Pancreas (tissue), 10 donors: ENCODE measurements around the gene KIAA1549. TPM values are rescaled to one million over a fixed set of nuclear protein-coding genes. Genes with fewer than 3 reads are reported as not detected.

Experiments used
- ATAC-seq, 4 donors: fragments of 200-7000 bp; cut with Tn5 transposase; one replicate each; pipeline versions ENCODE4 v1.8.0 to v1.9.1; 2020; ENCODE audit warnings: mild to moderate bottlenecking in 4 of 4, moderate library complexity in 4 of 4
- DNase-seq, 6 donors: peaks; one replicate each; pipeline ENCODE4 v3.0.0-alpha.2; 2020
- FAIRE-seq: peaks from 2 replicates; lab custom pipeline; 2012; peaks lifted over from hg19 to GRCh38; lab: Jason Lieb, UNC
- H3K27ac ChIP-seq, 4 donors: fragments of 200-600 bp; sonication (generic); 1 replicate in 3 of 4; 2 replicates in 1 of 4; pipeline versions ENCODE4 v1.5.0 to v1.8.0; 2020
- H3K27me3 ChIP-seq, 4 donors: fragments of 200-600 bp; one replicate each; pipeline ENCODE4 v1.8.0; 2021
- H3K36me3 ChIP-seq, 3 donors: fragments of 200-600 bp; sonication (generic) in 1 of 3; one replicate each; pipeline versions ENCODE4 v1.5.0 to v1.8.0; 2020 to 2021
- H3K4me1 ChIP-seq, 3 donors: fragments of 200-600 bp; one replicate each; pipeline ENCODE4 v1.8.0; 2021
- H3K4me3 ChIP-seq, 4 donors: fragments of 200-600 bp; sonication (generic) in 2 of 4; one replicate each; pipeline versions ENCODE4 v1.5.0 to v1.8.0; 2020 to 2021
- H3K9me3 ChIP-seq, 4 donors: fragments of 200-600 bp; one replicate each; pipeline ENCODE4 v1.8.0; 2021
- CTCF ChIP-seq, 4 donors: fragments of 200-600 bp; sonication (generic) in 3 of 4; IDR thresholded peaks; one replicate each; pipeline versions ENCODE4 v1.5.0 to v1.8.0; 2021; ENCODE audit warnings: antibody characterized with exemption in 4 of 4
- WGBS, 2 donors: extraction: QIAGEN DNeasy Blood & Tissue Kit; methylation state at CpG; one replicate each; pipeline ENCODE4 v1.1.7; 2013; 5-methylcytosine and 5-hydroxymethylcytosine counted together
- intact Hi-C, 3 donors: fragments of 100-400 bp; cut with DNase I; formaldehyde crosslinking; loops; one replicate each; pipeline versions ENCODE4 v1.11.1 to v1.14.2; 2022
- polyA plus RNA-seq, 2 donors: library from polyadenylated mRNA; stranded (reverse); fragments of 200-250 nt; gene quantifications; one replicate each; pipeline ENCODE4 v1.2.3, GENCODE V29; 2013
- total RNA-seq, 6 donors: library from RNA; stranded (reverse); fragmentation: NEBNext Ultra II Directional in 4 of 6; extraction: Animal tissue kit (Norgen Biotek cat#: 25700) in 4 of 6; gene quantifications; one replicate each; pipeline versions ENCODE4 v1.2.1 to v1.2.4, GENCODE V29; 2021 to 2023
- donor health status: healthy with polysubstance abuse.
- donor health status: DM: no; HTN: no; CAD: no; lungs with moderate emphysema.
- donor health status: DM: no; HTN: no; CAD: no.
- donor health status: control.
- donor health status: control.
- donor health status: Bipolar disorder and iron deficiency.
- donor health status: DM: yes; HTN: yes; CAD: no.
- donor health status: DM: no; HTN: no; CAD: no.
- donor health status: DM: no; HTN: no; CAD: no.
- donor health status: DM: yes; HTN: yes; CAD: no.

The KIAA1549 gene
- total and polyA plus RNA-seq, 8 donors: 1.9 to 8.0 (median 7.0) TPM

- Histone ChIP-seq H3K27me3 (no peaks in the 10 kb centered on the region), H3K9me3 (peaks cover 0 to 4% (median 0%) of the 10 kb centered on the region in 4 donors), H3K4me3 (no peak overlapping the region), H3K4me1 (no peaks in the 10 kb centered on the region), H3K27ac (no peak overlapping the region), H3K36me3 (no peaks in the 10 kb centered on the region)
- intact Hi-C loops: no loop called here
- 86 to 95% methylated on average over 3 of the region's 3 CpGs for WGBS, 2 donors
- DNase-seq (no peak), FAIRE-seq (no peak), ATAC-seq (no peak)
- no peak for TF ChIP-seq CTCF (IDR thresholded peaks at IDR 0.05)
These were observed 18.2 kb upstream of the KIAA1549 start for GRCh38 chr7:138999414-138999813.

GRCh38 chr7:138992052-138992531 lies 10.9 kb upstream of the KIAA1549 start:
- no peak for FAIRE-seq
- WGBS, 2 donors: 81% methylated on average over 8 of the region's 8 CpGs
- ATAC-seq: no peak
- H3K4me1 ChIP-seq: no peaks in the 10 kb centered on the region
- DNase-seq: no peak
- H3K27ac ChIP-seq: no peak overlapping the region
- no peak overlapping the region for H3K4me3 ChIP-seq
- no peaks in the 10 kb centered on the region for H3K27me3 ChIP-seq
- H3K36me3 ChIP-seq: no peaks in the 10 kb centered on the region
- no peaks in the 10 kb centered on the region for H3K9me3 ChIP-seq
- intact Hi-C loops: no loop called here
- no peak for TF ChIP-seq CTCF (IDR thresholded peaks at IDR 0.05)

- 86 to 100% methylated on average over 1 of the region's 1 CpG for WGBS, 2 donors
- no peak for FAIRE-seq
- H3K27ac ChIP-seq: no peak overlapping the region
- intact Hi-C loops: loop anchor here in 2 of 3 donors (10.0 kb wide), 1 partner anchor 103 kb away; no protein-coding TSS in a partner anchor
- TF ChIP-seq CTCF (IDR thresholded peaks at IDR 0.05): no peak
- no peak for DNase-seq
- ATAC-seq: no peak
- no peaks in the 10 kb centered on the region for H3K27me3 ChIP-seq
- no peak overlapping the region for H3K4me3 ChIP-seq
- H3K36me3 ChIP-seq: no peaks in the 10 kb centered on the region
- H3K4me1 ChIP-seq: no peaks in the 10 kb centered on the region
- no peaks in the 10 kb centered on the region for H3K9me3 ChIP-seq
These were observed 6.5 kb upstream of the KIAA1549 start for GRCh38 chr7:138987686-138988085.

- peaks cover 0 to 22% (median 10%) of the 10 kb centered on the region in 3 donors for H3K4me1 ChIP-seq
- intact Hi-C loops: loop anchor here in 2 of 3 donors (10.0 kb wide), 1 partner anchor 97 kb away; no protein-coding TSS in a partner anchor
- H3K27ac ChIP-seq: no peak overlapping the region
- peak overlapping the region in 3 of 4 donors; percentile 40 to 66 (median 48) for H3K4me3 ChIP-seq
- no peak for TF ChIP-seq CTCF (IDR thresholded peaks at IDR 0.05)
- H3K27me3 ChIP-seq: no peaks in the 10 kb centered on the region
- ATAC-seq (no peak), FAIRE-seq (no peak), DNase-seq (no peak)
- no peaks in the 10 kb centered on the region for H3K9me3 ChIP-seq
- 22 to 25% methylated on average over 14 of the region's 14 CpGs for WGBS, 2 donors
- H3K36me3 ChIP-seq: no peaks in the 10 kb centered on the region
These were observed 1.0 kb upstream of the KIAA1549 start for GRCh38 chr7:138982204-138982623.
